Ascending aorta (tissue), 2 donors: ENCODE data around the gene CHPF2. TPM values are rescaled to one million over a fixed set of nuclear protein-coding genes. Genes with fewer than 3 reads are reported as not detected.

Experiments used
- DNase-seq, 2 donors: peaks; one replicate each; pipeline ENCODE4 v3.0.0-alpha.2; 2019; ENCODE audit warnings: low spot score in 2 of 2
- H3K27ac ChIP-seq, 2 donors: fragments of 200-600 bp; sonication (generic); one replicate each; pipeline ENCODE4 v1.5.1; 2016 to 2017; ENCODE audit warnings: mild to moderate bottlenecking in 1 of 2
- H3K27me3 ChIP-seq: fragments of 200-600 bp; sonication (generic); one replicate; pipeline ENCODE4 v1.5.1; 2017
- H3K36me3 ChIP-seq, 2 donors: fragments of 200-600 bp; sonication (generic); one replicate each; pipeline ENCODE4 v1.5.1; 2016
- H3K4me1 ChIP-seq, 2 donors: fragments of 200-600 bp; sonication (generic); one replicate each; pipeline ENCODE4 v1.5.1; 2016 to 2017; ENCODE audit warnings: mild to moderate bottlenecking in 1 of 2
- H3K4me3 ChIP-seq, 2 donors: fragments of 200-600 bp; sonication (generic); one replicate each; pipeline ENCODE4 v1.5.1; 2016 to 2017; ENCODE audit warnings: mild to moderate bottlenecking in 1 of 2
- H3K9me3 ChIP-seq, 2 donors: fragments of 200-600 bp; sonication (generic); one replicate each; pipeline ENCODE4 v1.5.1; 2016
- intact Hi-C: fragments of 100-400 bp; cut with DNase I; formaldehyde crosslinking; loops from one replicate; pipeline ENCODE4 v1.15.1; 2023
- total RNA-seq: library from RNA; depleted of rRNA; stranded (reverse); fragments of >200 nt; gene quantifications from one replicate; pipeline ENCODE4 v1.1.0, GENCODE V29; 2016
- TF ChIP-seq, protein P1 (sequence below), 3 experiments: fragments of 200-600 bp in 2 of 3; fragments of 450-650 bp in 1 of 3; sonication (generic) in 2 of 3; IDR thresholded peaks; one replicate each; pipeline ENCODE4 v1.5.1; 2016 to 2019; ENCODE audit warnings: antibody characterized with exemption in 3 of 3, mild to moderate bottlenecking in 1 of 3, moderate library complexity in 1 of 3

The CHPF2 gene
- total RNA-seq, 1 donor from 2014 or later = 40.3 TPM

DNA sequence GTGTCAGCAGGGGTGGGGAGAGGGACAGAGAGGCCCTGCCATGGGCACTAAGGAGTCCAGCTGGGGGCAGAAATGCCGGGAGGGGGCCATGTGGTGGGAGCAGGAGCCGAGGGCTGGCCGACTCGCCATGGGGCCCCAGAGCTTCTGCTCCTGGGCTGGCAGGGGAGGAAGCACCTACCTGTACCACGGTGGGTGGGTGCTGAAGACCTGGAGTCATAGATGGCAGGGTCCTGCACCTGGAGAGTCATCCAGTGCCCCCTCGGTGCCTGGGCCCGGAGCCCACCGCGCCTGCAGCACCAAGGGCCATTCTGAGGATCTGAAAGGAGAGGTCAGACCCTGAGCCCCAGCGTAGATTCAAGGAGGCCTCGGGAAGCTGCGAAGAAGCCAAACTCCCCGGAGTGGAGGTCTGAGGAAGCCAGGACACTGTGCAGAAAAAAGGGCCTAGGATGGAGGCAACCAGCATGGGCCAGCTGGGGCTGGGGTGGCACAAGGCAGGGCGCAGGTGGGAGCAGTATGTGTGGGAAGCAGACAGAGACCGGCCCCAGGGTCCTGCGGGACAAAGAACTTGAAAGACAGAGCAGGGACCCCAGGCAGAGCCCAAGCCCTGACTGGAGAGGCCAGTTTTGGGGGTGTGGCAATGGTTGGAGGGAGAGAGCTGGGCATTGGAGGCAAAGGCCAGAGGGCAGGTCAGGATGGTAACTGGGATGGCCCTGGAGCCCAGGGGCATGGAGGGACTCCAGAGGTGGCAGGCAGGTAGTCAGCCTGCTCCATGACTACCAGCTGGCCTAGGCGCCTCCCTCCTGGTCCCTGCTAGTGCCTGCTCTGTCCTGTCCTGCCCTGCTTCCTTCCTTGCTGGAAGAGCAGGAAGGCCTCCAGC, 42.9 kb downstream of the CHPF2 start:
- TF ChIP-seq, protein P1, sequence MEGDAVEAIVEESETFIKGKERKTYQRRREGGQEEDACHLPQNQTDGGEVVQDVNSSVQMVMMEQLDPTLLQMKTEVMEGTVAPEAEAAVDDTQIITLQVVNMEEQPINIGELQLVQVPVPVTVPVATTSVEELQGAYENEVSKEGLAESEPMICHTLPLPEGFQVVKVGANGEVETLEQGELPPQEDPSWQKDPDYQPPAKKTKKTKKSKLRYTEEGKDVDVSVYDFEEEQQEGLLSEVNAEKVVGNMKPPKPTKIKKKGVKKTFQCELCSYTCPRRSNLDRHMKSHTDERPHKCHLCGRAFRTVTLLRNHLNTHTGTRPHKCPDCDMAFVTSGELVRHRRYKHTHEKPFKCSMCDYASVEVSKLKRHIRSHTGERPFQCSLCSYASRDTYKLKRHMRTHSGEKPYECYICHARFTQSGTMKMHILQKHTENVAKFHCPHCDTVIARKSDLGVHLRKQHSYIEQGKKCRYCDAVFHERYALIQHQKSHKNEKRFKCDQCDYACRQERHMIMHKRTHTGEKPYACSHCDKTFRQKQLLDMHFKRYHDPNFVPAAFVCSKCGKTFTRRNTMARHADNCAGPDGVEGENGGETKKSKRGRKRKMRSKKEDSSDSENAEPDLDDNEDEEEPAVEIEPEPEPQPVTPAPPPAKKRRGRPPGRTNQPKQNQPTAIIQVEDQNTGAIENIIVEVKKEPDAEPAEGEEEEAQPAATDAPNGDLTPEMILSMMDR (IDR thresholded peaks at IDR 0.05) = no peak
- DNase-seq = peak in 1 of 2 donors; percentile 63
- Histone ChIP-seq H3K4me3 (no peak overlapping the region), H3K27me3 (no peaks in the 10 kb centered on the region), H3K4me1 (peaks cover 10 to 25% of the 10 kb centered on the region in 2 donors), H3K36me3 (no peaks in the 10 kb centered on the region), H3K9me3 (no peaks in the 10 kb centered on the region), H3K27ac (peak overlapping the region; percentile 63 to 67)
- intact Hi-C loops = no loop called here

DNA sequence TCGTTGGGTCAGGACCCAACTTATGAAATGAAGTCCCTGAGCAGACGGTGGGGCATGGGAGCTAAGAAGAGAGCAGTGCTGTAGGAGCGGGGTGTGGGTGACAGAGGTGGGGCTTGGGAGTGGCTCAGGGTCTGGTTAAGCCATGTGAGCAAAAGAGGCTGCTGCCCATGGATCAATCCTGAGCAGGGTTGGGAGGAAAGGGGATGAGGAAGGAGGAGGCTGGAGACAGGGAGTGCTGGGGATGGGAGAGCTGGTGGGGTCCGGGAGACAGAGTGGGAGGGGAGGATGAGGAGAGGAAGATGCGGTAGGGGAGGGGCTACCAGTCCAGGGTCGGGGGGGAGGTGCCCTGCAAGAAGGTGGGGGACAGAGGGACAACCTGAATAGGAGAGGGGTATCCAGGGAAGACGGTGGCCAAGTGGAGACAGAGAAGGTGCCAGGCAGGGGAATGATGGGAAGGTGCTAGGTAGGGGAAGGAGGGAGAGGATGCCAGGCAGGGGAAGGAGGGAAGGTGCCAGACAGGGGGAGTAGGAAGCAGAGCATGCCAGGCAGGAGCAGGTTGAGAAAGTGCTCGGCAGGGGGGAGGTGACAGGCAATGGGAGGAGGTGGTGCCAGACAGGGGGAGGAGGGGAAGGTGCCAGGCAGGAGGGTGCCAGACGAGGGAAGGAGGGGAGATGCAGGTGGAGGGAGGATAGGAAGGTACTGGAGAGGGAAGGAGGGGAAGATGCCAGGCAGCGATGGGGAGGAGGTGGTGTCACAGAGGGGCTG, 43.7 kb downstream of the CHPF2 start:
- peak overlapping the region; percentile 55 to 74 for H3K4me3 ChIP-seq
- TF ChIP-seq, protein P1 (IDR thresholded peaks at IDR 0.05) = no peak
- no peaks in the 10 kb centered on the region for H3K9me3 ChIP-seq
- intact Hi-C loops = loop anchor here (2.0 kb wide), 1 partner anchor 27 kb away; no protein-coding TSS in a partner anchor
- H3K36me3 ChIP-seq = no peaks in the 10 kb centered on the region
- peaks cover 10 to 25% of the 10 kb centered on the region in 2 donors for H3K4me1 ChIP-seq
- H3K27me3 ChIP-seq = no peaks in the 10 kb centered on the region
- DNase-seq = peak in 1 of 2 donors; percentile 62
- peak overlapping the region; percentile 63 to 67 for H3K27ac ChIP-seq

DNA sequence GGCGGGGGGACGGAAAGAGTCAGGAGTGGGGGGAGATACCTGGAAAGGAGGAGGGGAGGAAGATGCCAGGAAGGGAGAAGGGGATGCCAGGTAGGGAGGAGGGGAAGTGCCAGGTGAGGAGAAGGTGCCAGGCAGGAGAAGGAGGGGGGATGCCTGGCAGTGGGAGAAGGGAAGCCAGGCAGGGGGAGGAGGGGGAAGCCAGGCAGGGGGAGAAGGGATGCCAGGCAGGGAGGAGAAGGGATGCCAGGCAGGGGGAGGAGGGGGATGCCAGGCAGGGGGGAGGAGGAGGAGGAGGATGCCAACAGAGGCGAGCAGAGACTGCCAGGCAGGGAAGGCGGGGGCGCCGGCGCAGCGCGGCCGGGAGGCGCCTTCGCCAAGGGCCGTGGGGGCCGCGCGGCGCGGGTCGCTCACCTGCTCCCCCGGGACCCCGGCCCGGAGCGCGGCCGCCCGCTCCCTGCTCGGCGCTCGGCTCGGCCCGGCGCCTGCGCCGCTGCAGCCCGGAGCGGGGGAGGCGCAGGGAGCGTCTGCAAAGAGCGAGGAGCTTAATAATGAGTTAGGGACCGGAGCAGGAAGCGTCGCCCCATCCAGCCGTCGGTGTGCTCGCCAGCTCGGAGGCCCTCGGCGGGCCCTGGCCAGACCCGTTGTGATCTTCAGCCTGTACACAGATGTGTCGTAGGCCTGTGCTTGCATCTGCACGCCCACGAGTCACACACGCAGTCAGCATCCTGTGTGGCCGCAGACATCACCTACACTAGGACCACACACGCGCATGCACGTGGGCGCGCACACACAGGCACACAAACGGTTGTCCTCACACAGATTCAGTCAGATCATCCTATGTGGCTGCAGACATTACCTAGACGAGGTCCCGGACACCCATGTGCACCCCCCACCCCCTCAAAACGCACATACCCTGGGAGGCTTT, 44.6 kb downstream of the CHPF2 start:
- Histone ChIP-seq H3K9me3 (no peaks in the 10 kb centered on the region), H3K4me3 (peak overlapping the region; percentile 55 to 74), H3K27ac (peak overlapping the region; percentile 63 to 67), H3K27me3 (no peaks in the 10 kb centered on the region), H3K36me3 (no peaks in the 10 kb centered on the region), H3K4me1 (peaks cover 6 to 22% of the 10 kb centered on the region in 2 donors)
- peak in 1 of 2 donors; percentile 71 for DNase-seq
- intact Hi-C loops = loop anchor here (2.0 kb wide), 1 partner anchor 26 kb away; no protein-coding TSS in a partner anchor
- TF ChIP-seq, protein P1 (IDR thresholded peaks at IDR 0.05) = no peak

DNA sequence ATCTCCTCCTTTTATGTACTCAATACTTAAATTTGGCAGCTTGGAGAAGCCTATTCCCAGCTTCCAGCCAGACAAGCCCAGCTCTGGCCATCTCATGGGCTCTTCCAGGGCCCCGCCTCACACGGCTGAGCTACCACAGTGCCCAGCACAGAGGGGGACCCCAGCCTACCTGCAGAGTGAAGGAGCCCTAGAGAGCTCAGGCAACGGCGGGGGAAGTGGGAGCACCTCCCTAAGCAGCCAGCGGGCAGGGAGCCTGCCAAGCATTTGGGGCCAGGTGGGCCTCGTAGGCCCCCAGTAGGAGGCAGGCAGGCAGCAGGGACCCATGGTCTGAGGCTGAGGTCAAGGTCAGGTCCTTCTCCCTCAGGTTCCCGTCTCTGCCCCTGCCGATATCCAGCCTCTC, 45.3 kb downstream of the CHPF2 start:
- DNase-seq = peak in 1 of 2 donors; percentile 57
- H3K9me3 ChIP-seq = no peaks in the 10 kb centered on the region
- TF ChIP-seq, protein P1 (IDR thresholded peaks at IDR 0.05) = no peak
- intact Hi-C loops = loop anchor here (2.0 kb wide), 1 partner anchor 25 kb away; no protein-coding TSS in a partner anchor
- H3K4me1 ChIP-seq = peaks cover 6 to 15% of the 10 kb centered on the region in 2 donors
- H3K27me3 ChIP-seq = no peaks in the 10 kb centered on the region
- peak overlapping the region in 1 of 2 donors; percentile 74 for H3K4me3 ChIP-seq
- peak overlapping the region in 1 of 2 donors; percentile 23 for H3K27ac ChIP-seq
- H3K36me3 ChIP-seq = no peaks in the 10 kb centered on the region

DNA sequence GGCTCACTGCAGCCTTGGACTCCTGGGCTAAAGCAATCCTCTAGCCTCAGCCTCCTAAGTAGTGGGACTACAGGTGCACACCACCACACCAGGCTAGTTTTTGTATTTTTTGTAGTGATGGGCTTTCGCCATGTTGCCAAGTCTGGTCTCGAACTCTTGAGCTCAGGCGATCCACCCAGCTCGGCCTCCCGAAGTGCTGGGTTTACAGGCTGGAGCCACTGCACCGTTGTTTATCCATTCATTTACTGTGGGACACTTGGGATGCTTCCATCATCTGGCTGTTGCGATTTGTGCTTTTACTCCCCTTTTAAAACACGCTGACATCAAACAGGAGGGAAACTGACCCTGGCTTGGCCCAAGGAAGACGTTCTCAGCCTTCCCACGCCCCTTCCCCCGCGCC, 46.7 kb downstream of the CHPF2 start:
- TF ChIP-seq, protein P1 (IDR thresholded peaks at IDR 0.05) = no peak
- no peak overlapping the region for H3K4me3 ChIP-seq
- H3K27ac ChIP-seq = no peak overlapping the region
- no peaks in the 10 kb centered on the region for H3K9me3 ChIP-seq
- H3K36me3 ChIP-seq = no peaks in the 10 kb centered on the region
- no peaks in the 10 kb centered on the region for H3K27me3 ChIP-seq
- peak in 1 of 2 donors; percentile 28 for DNase-seq
- intact Hi-C loops = no loop called here
- H3K4me1 ChIP-seq = peaks cover 6 to 10% of the 10 kb centered on the region in 2 donors
